Immature natural killer cell (primary cell): ENCODE measurements around the gene SIX2. TPM values are rescaled to one million over a fixed set of nuclear protein-coding genes. Genes with fewer than 3 reads are reported as not detected.

Source experiments
- DNase-seq, 3 donors: peaks; one replicate each; pipeline ENCODE4 v3.0.0; 2022; ENCODE audit warnings: mixed read lengths in 1 of 3
- H3K27ac Mint-ChIP-seq, 6 donors: one replicate each; pipeline ENCODE4 v1.8.0; 2020; ENCODE audit warnings: mixed read lengths in 6 of 6, mild to moderate bottlenecking in 5 of 6, inconsistent platforms in 4 of 6, moderate library complexity in 3 of 6
- H3K27me3 Mint-ChIP-seq, 3 donors: one replicate each; pipeline ENCODE4 v1.8.0; 2020 to 2021; ENCODE audit warnings: low read depth in 3 of 3, mild to moderate bottlenecking in 3 of 3, mixed read lengths in 3 of 3, moderate library complexity in 3 of 3, inconsistent platforms in 1 of 3
- H3K36me3 Mint-ChIP-seq, 3 donors: one replicate each; pipeline ENCODE4 v1.8.0; 2020; ENCODE audit warnings: mixed read lengths in 3 of 3, inconsistent platforms in 2 of 3, mild to moderate bottlenecking in 2 of 3
- H3K4me1 Mint-ChIP-seq, 2 donors: one replicate each; pipeline ENCODE4 v1.8.0; 2020; ENCODE audit warnings: inconsistent platforms in 2 of 2, mild to moderate bottlenecking in 2 of 2, mixed read lengths in 2 of 2, moderate library complexity in 1 of 2
- H3K4me3 Mint-ChIP-seq, 5 donors: one replicate each; pipeline ENCODE4 v1.8.0; 2020; ENCODE audit warnings: mild to moderate bottlenecking in 5 of 5, mixed read lengths in 5 of 5, inconsistent platforms in 3 of 5, moderate library complexity in 3 of 5
- H3K9me3 Mint-ChIP-seq, 6 donors: one replicate each; pipeline ENCODE4 v1.8.0; 2020; ENCODE audit warnings: mild to moderate bottlenecking in 6 of 6, mixed read lengths in 6 of 6, inconsistent platforms in 4 of 6, moderate library complexity in 3 of 6
- polyA plus RNA-seq, 3 donors: library from polyadenylated mRNA; unstranded; fragments of 300-500 nt; fragmentation: Illumina TruSeq; gene quantifications; one replicate each; pipeline ENCODE4 v1.2.3, GENCODE V29; 2021

SIX2 gene
- polyA plus RNA-seq, 3 donors from 2014 or later = not detected

GRCh38 chr2:44957656-44958327 is 51.5 kb downstream of the SIX2 start:
- Mint-ChIP-seq H3K4me1 (peaks cover 0 to 4% of the 10 kb centered on the region in 2 donors), H3K36me3 (no peaks in the 10 kb centered on the region), H3K9me3 (no peaks in the 10 kb centered on the region), H3K27me3 (peaks cover 1 to 38% (median 13%) of the 10 kb centered on the region in 3 donors), H3K4me3 (no peak overlapping the region), H3K27ac (peak overlapping the region in 1 of 6 donors; percentile 15)
- no peak for DNase-seq

GRCh38 chr2:44956843-44957242 is 52.4 kb downstream of the SIX2 start:
- H3K4me1 Mint-ChIP-seq = peaks cover 0 to 4% of the 10 kb centered on the region in 2 donors
- no peak overlapping the region for H3K27ac Mint-ChIP-seq
- H3K36me3 Mint-ChIP-seq = no peaks in the 10 kb centered on the region
- no peaks in the 10 kb centered on the region for H3K9me3 Mint-ChIP-seq
- peaks cover 4 to 36% (median 14%) of the 10 kb centered on the region in 3 donors for H3K27me3 Mint-ChIP-seq
- no peak overlapping the region for H3K4me3 Mint-ChIP-seq
- DNase-seq = no peak

- no peak overlapping the region for H3K27ac Mint-ChIP-seq
- H3K27me3 Mint-ChIP-seq = peaks cover 6 to 37% (median 17%) of the 10 kb centered on the region in 3 donors
- no peak overlapping the region for H3K4me3 Mint-ChIP-seq
- H3K9me3 Mint-ChIP-seq = no peaks in the 10 kb centered on the region
- no peaks in the 10 kb centered on the region for H3K36me3 Mint-ChIP-seq
- peaks cover 0 to 6% of the 10 kb centered on the region in 2 donors for H3K4me1 Mint-ChIP-seq
- peak; percentile 25 to 54 (median 48) for DNase-seq
Measured at GRCh38 chr2:44955593-44956392, 53.5 kb downstream of the SIX2 start.

Other genes starting within 250 kb of the SIX2 start
- gene SIX3, start 67.8 kb downstream of the SIX2 start, polyA plus RNA-seq = not detected